Measurements from ENCODE around the gene ZNF718.
A peak's percentile ranks its signal among the peaks of the same experiment; 100 is the strongest.
"Not testable (repeated sequence)": the region's sequence is repeated elsewhere in the genome, so short reads cannot be mapped to it uniquely, and the experiment has no call there.

The ZNF718 gene

DNA sequence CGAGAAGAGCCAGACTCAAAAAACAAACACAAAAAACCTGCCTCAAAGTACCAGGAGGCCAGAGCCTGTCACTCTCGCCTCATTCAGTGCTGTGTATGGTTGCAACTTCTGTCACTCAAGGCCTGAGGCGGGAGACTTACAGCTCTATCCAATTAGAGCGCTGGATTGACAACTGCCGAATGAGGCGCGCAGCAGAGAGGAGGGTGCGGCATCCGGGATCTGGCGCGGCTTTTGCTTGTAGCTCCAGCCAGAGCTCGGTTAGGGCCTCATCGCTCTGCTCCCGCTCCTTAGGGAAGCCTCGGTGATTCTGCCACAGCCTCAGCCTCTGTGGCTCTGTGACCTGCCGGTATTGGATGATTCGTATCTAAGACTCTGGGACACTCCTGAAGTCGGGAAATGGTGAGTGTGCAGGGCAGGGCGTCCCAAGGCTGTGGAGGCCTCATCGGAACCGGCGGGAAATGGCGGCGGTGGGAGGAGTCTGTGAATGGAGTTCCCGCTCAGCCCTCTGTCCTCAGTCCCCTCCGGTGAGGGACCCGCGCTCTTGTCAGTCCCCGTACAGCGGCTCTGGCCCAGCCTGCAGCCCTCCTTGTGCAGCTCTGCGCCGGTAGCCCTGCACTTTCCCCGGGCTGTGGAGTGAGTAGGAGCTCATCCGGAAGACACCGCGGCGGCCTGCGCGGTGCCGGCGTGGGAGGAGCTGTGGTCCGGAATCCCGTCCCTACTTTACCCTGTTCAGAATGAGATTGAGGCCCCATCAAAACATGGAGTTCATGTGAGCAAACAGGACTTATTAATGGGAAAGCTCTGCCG lies at the start of gene ZNF718:
ZNF718 (plus strand) TSS at position 227 of the 807 bp plus-strand sequence; CDS start at position 397, 170 bp downstream.
- Mint-ChIP-seq H3K4me1 (ENCODE audit: low read depth) (peaks cover 31% of the 10 kb centered on the region), H3K27ac (peak within 1 kb of the TSS; percentile 95), H3K4me3 (peak within 1 kb of the TSS; percentile 98), H3K9me3 (peaks cover 35% of the 10 kb centered on the region), H3K27me3 (no peaks in the 10 kb centered on the region), H3K36me3 (ENCODE audit: low read depth) (peaks cover 47% of the 10 kb centered on the region)
- intact Hi-C loops (cut with micrococcal nuclease), result loop anchor here (5.0 kb wide), 1 partner anchor 548 kb away; the partner anchor contains the start of genes ATP5ME and MYL5

DNA sequence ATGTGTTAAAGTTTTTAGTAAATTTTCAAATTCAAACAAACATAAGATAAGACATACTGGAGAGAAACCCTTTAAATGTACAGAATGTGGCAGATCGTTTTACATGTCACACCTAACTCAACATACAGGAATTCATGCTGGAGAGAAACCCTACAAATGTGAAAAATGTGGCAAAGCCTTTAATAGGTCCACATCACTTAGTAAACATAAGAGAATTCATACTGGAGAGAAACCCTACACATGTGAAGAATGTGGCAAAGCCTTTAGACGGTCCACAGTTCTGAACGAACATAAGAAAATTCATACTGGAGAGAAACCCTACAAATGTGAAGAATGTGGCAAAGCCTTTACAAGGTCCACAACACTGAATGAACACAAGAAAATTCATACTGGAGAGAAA lies 38.4 kb upstream of the ZNF718 start:
- Mint-ChIP-seq H3K4me3 (no peak overlapping the region), H3K9me3 (peaks cover 79% of the 10 kb centered on the region), H3K36me3 (ENCODE audit: low read depth) (peaks cover 51% of the 10 kb centered on the region), H3K4me1 (ENCODE audit: low read depth) (no peaks in the 10 kb centered on the region), H3K27me3 (no peaks in the 10 kb centered on the region), H3K27ac (no peak overlapping the region)
- intact Hi-C loops (cut with micrococcal nuclease), result no loop called here

DNA sequence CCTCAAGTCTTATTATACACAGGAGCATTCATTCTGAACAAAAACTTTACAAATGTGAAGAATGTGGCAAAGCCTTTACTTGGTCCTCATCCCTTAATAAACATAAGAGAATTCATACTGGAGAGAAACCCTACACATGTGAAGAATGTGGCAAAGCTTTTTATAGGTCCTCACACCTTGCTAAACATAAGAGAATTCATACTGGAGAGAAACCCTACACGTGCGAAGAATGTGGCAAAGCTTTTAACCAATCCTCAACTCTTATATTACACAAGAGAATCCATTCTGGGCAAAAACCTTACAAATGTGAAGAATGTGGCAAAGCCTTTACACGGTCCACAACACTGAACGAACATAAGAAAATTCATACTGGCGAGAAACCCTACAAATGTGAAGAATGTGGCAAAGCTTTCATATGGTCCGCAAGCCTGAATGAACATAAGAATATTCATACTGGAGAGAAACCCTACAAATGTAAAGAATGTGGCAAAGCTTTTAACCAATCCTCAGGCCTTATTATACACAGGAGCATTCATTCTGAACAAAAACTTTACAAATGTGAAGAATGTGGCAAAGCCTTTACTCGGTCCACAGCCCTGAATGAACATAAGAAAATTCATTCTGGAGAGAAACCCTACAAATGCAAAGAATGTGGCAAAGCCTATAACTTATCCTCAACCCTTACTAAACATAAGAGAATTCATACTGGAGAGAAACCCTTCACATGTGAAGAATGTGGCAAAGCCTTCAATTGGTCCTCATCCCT lies 37.6 kb upstream of the ZNF718 start:
- H3K4me3 Mint-ChIP-seq; H3K27ac Mint-ChIP-seq; H3K4me1 Mint-ChIP-seq (ENCODE audit: low read depth); intact Hi-C loops (cut with micrococcal nuclease); H3K27me3 Mint-ChIP-seq: not testable (repeated sequence)
- peaks cover 80% of the 10 kb centered on the region for H3K9me3 Mint-ChIP-seq
- H3K36me3 Mint-ChIP-seq (ENCODE audit: low read depth), result peaks cover 46% of the 10 kb centered on the region

DNA sequence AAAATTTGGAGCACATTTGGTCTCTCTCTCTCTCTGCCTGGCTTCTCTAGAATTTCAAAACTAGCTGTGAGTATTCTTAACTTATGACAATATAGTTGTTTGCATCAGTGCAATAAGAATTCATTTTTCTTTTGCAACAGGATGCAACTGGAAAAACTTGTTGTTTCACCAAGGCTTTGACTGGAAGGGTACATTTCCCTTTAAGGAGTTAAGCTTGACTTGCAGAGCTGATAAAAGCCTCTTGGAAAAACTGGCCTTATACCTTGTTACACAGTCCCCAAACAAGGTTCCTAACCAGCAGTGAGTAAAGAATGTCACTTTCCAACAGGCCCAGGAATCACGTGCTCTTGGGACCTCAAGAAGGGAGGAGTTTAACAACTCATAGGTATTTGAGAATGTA lies 25.9 kb upstream of the ZNF718 start:
- H3K4me3 Mint-ChIP-seq, result no peak overlapping the region
- H3K27me3 Mint-ChIP-seq, result no peaks in the 10 kb centered on the region
- H3K27ac Mint-ChIP-seq, result no peak overlapping the region
- no peaks in the 10 kb centered on the region for H3K36me3 Mint-ChIP-seq (ENCODE audit: low read depth)
- H3K4me1 Mint-ChIP-seq (ENCODE audit: low read depth), result no peaks in the 10 kb centered on the region
- H3K9me3 Mint-ChIP-seq, result peaks cover 92% of the 10 kb centered on the region
- intact Hi-C loops (cut with micrococcal nuclease), result no loop called here

DNA sequence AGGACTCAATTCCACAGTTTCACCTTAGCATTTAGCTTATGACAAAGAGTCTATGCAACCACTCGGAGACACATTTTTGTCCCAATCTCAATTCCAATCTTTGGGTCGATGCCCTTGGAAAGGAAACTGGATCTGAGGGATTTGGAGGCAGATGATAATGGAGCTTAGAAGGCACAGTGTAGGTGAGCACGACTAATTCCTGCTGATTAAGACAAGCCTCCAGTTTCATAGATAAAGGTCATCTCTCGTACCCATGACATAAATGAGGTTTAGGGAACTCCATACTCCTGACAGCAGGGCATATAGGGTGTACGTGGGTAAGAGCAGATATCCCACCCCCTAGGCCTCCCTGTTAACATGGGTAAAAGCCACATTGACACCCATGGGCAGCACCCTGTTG lies 24.4 kb upstream of the ZNF718 start:
- intact Hi-C loops (cut with micrococcal nuclease), result no loop called here
- H3K36me3 Mint-ChIP-seq (ENCODE audit: low read depth), result no peaks in the 10 kb centered on the region
- H3K9me3 Mint-ChIP-seq, result peaks cover 92% of the 10 kb centered on the region
- no peak overlapping the region for H3K4me3 Mint-ChIP-seq
- H3K4me1 Mint-ChIP-seq (ENCODE audit: low read depth), result no peaks in the 10 kb centered on the region
- no peak overlapping the region for H3K27ac Mint-ChIP-seq
- peaks cover 3% of the 10 kb centered on the region for H3K27me3 Mint-ChIP-seq

DNA sequence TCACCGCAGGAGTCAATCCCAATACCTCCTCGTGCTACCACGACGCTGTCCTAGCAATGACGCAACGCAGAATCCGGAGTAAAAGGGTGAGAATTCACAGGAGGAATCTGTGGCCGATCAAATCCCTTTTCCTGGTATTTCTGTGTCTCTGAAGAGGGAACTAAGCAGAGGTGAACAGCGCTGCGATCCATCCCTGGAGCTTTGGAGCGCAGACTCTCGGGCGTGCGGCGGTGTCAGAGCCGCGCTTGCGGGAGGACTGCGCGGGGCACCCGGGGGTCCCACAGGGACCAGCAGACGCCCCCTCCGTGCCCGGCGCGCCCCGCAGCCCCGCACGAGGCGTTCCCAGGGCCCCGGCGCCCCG lies 17.2 kb upstream of the ZNF718 start:
- Mint-ChIP-seq H3K27me3 (peaks cover 48% of the 10 kb centered on the region), H3K27ac (no peak overlapping the region), H3K9me3 (peaks cover 95% of the 10 kb centered on the region), H3K36me3 (ENCODE audit: low read depth) (no peaks in the 10 kb centered on the region), H3K4me3 (no peak overlapping the region), H3K4me1 (ENCODE audit: low read depth) (no peaks in the 10 kb centered on the region)
- intact Hi-C loops (cut with micrococcal nuclease), result no loop called here

GRCh38 chr4:107444-108429 lies 16.6 kb upstream of the ZNF718 start:
- H3K27me3 Mint-ChIP-seq, result peaks cover 48% of the 10 kb centered on the region
- intact Hi-C loops (cut with micrococcal nuclease), result no loop called here
- no peak overlapping the region for H3K4me3 Mint-ChIP-seq

DNA sequence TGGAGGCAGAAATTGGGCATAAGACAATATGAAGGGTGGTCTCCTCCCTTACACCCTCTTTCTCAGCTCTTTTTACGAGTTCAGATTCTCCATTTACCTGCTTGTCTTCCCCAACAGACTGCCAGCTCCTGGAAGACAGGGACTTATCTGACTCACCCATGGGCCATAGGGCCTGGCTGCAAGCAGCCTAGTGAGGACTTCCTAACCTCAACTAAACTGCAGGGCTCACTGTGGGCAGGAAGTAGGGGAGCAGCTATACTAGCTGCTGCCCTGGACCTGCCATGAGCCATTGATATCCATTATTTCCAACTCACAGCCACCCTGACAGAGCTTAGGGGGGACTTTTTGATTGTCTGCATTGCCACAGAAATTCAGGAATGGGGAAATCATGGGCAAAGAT lies 11.5 kb upstream of the ZNF718 start:
- intact Hi-C loops (cut with micrococcal nuclease), result no loop called here
- Mint-ChIP-seq H3K27ac (no peak overlapping the region), H3K36me3 (ENCODE audit: low read depth) (no peaks in the 10 kb centered on the region), H3K4me1 (ENCODE audit: low read depth) (peaks cover 8% of the 10 kb centered on the region), H3K27me3 (peaks cover 22% of the 10 kb centered on the region), H3K9me3 (peaks cover 84% of the 10 kb centered on the region), H3K4me3 (no peak overlapping the region)

More at GRCh38 chr4:107444-108429, 16.6 kb upstream of the ZNF718 start:
- H3K36me3 Mint-ChIP-seq (ENCODE audit: low read depth), result no peaks in the 10 kb centered on the region
- H3K27ac Mint-ChIP-seq, result no peak overlapping the region
- H3K4me1 Mint-ChIP-seq (ENCODE audit: low read depth), result no peaks in the 10 kb centered on the region
- peaks cover 95% of the 10 kb centered on the region for H3K9me3 Mint-ChIP-seq

DNA sequence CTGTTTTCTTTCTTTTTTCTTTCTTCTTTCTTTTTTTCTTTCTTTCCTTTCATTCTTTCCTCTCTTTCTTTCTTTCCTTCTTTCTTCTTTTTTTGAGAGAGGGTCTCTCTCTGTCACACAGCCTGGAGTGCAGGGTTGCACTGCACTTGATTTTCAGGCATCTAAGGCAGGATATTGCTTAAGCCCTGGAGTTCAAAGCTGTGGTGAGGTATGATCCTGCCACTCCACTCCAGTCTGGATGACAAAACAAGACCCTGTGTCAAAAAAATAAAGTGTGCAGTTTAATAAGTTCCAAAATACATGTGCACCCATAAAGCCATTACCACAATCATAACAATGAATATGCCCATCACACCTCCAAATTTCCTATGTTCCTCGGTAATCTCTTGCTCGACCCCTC lies 10.6 kb upstream of the ZNF718 start:
- H3K4me3 Mint-ChIP-seq, result no peak overlapping the region
- peaks cover 84% of the 10 kb centered on the region for H3K9me3 Mint-ChIP-seq
- H3K36me3 Mint-ChIP-seq (ENCODE audit: low read depth), result no peaks in the 10 kb centered on the region
- H3K27ac Mint-ChIP-seq, result no peak overlapping the region
- peaks cover 8% of the 10 kb centered on the region for H3K4me1 Mint-ChIP-seq (ENCODE audit: low read depth)
- intact Hi-C loops (cut with micrococcal nuclease), result no loop called here
- H3K27me3 Mint-ChIP-seq, result peaks cover 12% of the 10 kb centered on the region

DNA sequence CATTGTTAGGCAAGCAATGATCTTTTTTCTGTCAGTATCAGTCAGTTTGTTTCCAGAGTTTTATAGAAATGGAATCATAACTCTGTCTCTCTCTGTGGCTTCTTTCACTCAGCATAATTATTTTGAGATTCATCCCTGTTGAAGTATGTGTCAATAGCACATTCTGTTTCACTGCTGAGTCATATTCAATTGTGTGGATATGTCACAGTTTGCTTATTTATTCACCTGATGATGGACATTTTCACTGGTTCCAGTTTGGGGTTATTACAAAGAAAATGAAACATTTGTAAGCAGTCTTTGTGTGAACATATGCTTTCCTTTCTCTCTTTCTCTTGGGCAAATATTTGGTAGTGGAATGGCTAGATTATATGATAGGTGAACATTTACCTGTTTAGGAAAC lies 10.2 kb upstream of the ZNF718 start:
- peaks cover 8% of the 10 kb centered on the region for H3K4me1 Mint-ChIP-seq (ENCODE audit: low read depth)
- H3K4me3 Mint-ChIP-seq, result no peak overlapping the region
- no peaks in the 10 kb centered on the region for H3K36me3 Mint-ChIP-seq (ENCODE audit: low read depth)
- intact Hi-C loops (cut with micrococcal nuclease), result no loop called here
- peaks cover 8% of the 10 kb centered on the region for H3K27me3 Mint-ChIP-seq
- no peak overlapping the region for H3K27ac Mint-ChIP-seq
- peaks cover 80% of the 10 kb centered on the region for H3K9me3 Mint-ChIP-seq

DNA sequence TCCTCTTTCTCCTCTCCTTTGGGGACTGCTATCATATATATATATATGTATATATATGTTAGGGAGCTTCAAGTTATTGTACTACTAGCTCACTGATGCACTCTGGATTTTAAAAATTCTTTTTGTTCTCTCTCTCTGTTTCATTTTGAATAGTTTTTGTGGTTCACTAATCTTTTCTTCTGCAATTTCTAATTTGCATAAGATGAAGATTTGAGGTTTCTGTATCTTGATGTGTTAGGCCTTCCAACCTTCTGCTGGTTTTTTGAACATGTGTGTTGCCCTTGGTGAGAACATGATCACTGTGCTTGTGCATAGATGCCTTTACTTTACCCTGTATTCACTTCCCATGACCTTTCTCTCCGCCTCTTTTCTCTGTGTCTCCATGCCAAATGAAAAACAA lies 7.8 kb upstream of the ZNF718 start:
- Mint-ChIP-seq H3K4me1 (ENCODE audit: low read depth) (peaks cover 19% of the 10 kb centered on the region), H3K36me3 (ENCODE audit: low read depth) (peaks cover 9% of the 10 kb centered on the region), H3K27me3 (no peaks in the 10 kb centered on the region), H3K9me3 (peaks cover 73% of the 10 kb centered on the region), H3K27ac (no peak overlapping the region), H3K4me3 (no peak overlapping the region)
- intact Hi-C loops (cut with micrococcal nuclease), result no loop called here

- intact Hi-C loops (cut with micrococcal nuclease), result loop anchor here (5.0 kb wide), 1 partner anchor 552 kb away; the partner anchor contains the start of genes ATP5ME and MYL5
- H3K9me3 Mint-ChIP-seq, result peaks cover 62% of the 10 kb centered on the region
- peaks cover 34% of the 10 kb centered on the region for H3K4me1 Mint-ChIP-seq (ENCODE audit: low read depth)
- no peaks in the 10 kb centered on the region for H3K27me3 Mint-ChIP-seq
- H3K4me3 Mint-ChIP-seq, result no peak overlapping the region
- H3K27ac Mint-ChIP-seq, result peak overlapping the region; percentile 72
- peaks cover 33% of the 10 kb centered on the region for H3K36me3 Mint-ChIP-seq (ENCODE audit: low read depth)
Observed at GRCh38 chr4:120616-121015, 3.7 kb upstream of the ZNF718 start.

DNA sequence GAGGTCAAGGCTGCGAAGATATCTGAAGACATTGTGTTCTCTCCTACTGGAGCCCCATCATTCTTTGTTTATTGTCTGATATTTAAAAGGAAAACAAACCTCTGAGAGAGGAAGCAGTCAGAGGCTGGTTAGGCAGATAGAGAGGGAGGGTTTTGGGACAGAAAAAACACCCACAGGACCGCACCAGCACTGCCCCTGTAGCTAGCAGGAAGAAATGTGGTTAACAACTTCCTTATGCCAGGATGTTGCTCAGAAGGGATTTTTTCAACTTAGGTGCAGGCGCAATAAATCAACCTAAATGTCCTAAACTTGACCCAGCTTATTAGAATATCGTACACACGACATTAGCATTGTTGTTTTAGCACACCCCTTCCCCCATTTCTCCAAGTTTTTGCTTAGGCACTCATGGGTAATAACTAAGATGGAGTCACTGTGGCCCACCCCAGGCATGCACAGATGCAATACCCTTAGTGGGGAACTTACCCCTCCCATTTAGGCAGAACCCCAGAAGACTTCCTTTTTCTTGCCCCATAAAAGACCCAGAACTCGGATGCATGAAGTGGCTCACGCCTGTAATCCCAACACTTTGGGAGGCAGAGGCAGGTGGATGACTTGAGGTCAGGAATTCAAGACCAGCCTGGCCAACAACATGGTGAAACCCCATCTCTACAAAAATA lies 2.8 kb upstream of the ZNF718 start:
- H3K4me3 Mint-ChIP-seq, result no peak overlapping the region
- H3K27ac Mint-ChIP-seq, result peak overlapping the region; percentile 72
- H3K36me3 Mint-ChIP-seq (ENCODE audit: low read depth), result peaks cover 43% of the 10 kb centered on the region
- intact Hi-C loops (cut with micrococcal nuclease), result loop anchor here (5.0 kb wide), 1 partner anchor 551 kb away; the partner anchor contains the start of genes ATP5ME and MYL5
- H3K4me1 Mint-ChIP-seq (ENCODE audit: low read depth), result peaks cover 38% of the 10 kb centered on the region
- H3K27me3 Mint-ChIP-seq, result no peaks in the 10 kb centered on the region
- peaks cover 57% of the 10 kb centered on the region for H3K9me3 Mint-ChIP-seq
